Esophagus muscularis mucosa (tissue), 4 donors: ENCODE data around the gene PLPP1. TPM values are rescaled to one million over a fixed set of nuclear protein-coding genes. Genes with fewer than 3 reads are reported as not detected.

Experiments
- DNase-seq: peaks from one replicate; pipeline ENCODE4 v3.0.0-alpha.2; 2017; ENCODE audit errors: extremely low spot score
- H3K27ac ChIP-seq, 4 donors: fragments of 200-600 bp; sonication (generic); replicated peaks in 1 of 4; 1 replicate in 3 of 4; 2 replicates in 1 of 4; pipeline ENCODE4 v1.5.1; 2016 to 2019; ENCODE audit warnings: mild to moderate bottlenecking in 1 of 4
- H3K27me3 ChIP-seq, 4 donors: fragments of 200-600 bp; sonication (generic); one replicate each; pipeline versions ENCODE4 v1.5.1 to v1.6.0; 2016 to 2019
- H3K36me3 ChIP-seq, 4 donors: fragments of 200-600 bp; sonication (generic); one replicate each; pipeline ENCODE4 v1.5.1; 2016 to 2019
- H3K4me1 ChIP-seq, 4 donors: fragments of 200-600 bp; sonication (generic); one replicate each; pipeline ENCODE4 v1.5.1; 2016 to 2019
- H3K4me3 ChIP-seq, 4 donors: fragments of 200-600 bp; sonication (generic); 1 replicate in 2 of 4; 2 replicates in 2 of 4; pipeline ENCODE4 v1.5.1; 2016 to 2019; ENCODE audit warnings: mild to moderate bottlenecking in 4 of 4, moderate library complexity in 1 of 4
- H3K9me3 ChIP-seq, 4 donors: fragments of 200-600 bp; sonication (generic); 1 replicate in 3 of 4; 2 replicates in 1 of 4; pipeline ENCODE4 v1.5.1; 2016 to 2019
- CTCF ChIP-seq, 3 experiments: fragments of 200-600 bp in 2 of 3; fragments of 450-650 bp in 1 of 3; sonication (generic) in 2 of 3; IDR thresholded peaks; one replicate each; pipeline ENCODE4 v1.5.1; 2017 to 2019; ENCODE audit warnings: antibody characterized with exemption in 3 of 3, mild to moderate bottlenecking in 2 of 3, moderate library complexity in 1 of 3
- EP300 ChIP-seq: sonication (generic); formaldehyde crosslinking; IDR thresholded peaks from one replicate; pipeline ENCODE4 v1.6.1; 2017; ENCODE audit warnings: antibody characterized with exemption
- POLR2A ChIP-seq: fragments of 450-650 bp; IDR thresholded peaks from one replicate; pipeline ENCODE4 v1.6.1; 2017; ENCODE audit warnings: antibody characterized with exemption, moderate library complexity, mild to moderate bottlenecking, low read depth
- POLR2AphosphoS5 ChIP-seq, 2 donors: sonication (generic); formaldehyde crosslinking; IDR thresholded peaks; one replicate each; pipeline ENCODE4 v1.6.1; 2017; ENCODE audit warnings: antibody characterized with exemption in 2 of 2
- WGBS: methylation state at CpG from one replicate; pipeline ENCODE4 v1.1.5; 2018; 5-methylcytosine and 5-hydroxymethylcytosine counted together
- intact Hi-C: fragments of 100-400 bp; cut with DNase I; formaldehyde crosslinking; loops from one replicate; pipeline ENCODE4 v1.15.1; 2023
- total RNA-seq, 4 donors: library from RNA; depleted of rRNA; stranded (reverse); fragments of >200 nt; gene quantifications; one replicate each; pipeline versions ENCODE4 v1.1.0 to v1.2.1, GENCODE V29; 2016

PLPP1 gene
- total RNA-seq, 4 donors from 2014 or later = 186 to 306 (median 241) TPM

- TF ChIP-seq CTCF (IDR thresholded peaks at IDR 0.05) (peak in 1 of 3 experiments; percentile 12), POLR2AphosphoS5 (IDR thresholded peaks at IDR 0.05) (no peak), EP300 (peak; percentile 1), POLR2A (peak; percentile 1)
- intact Hi-C loops = loop anchor here (2.0 kb wide), 1 partner anchor 65 kb away; no protein-coding TSS in a partner anchor
- 12% methylated on average over 17 of the region's 19 CpGs for WGBS
- Histone ChIP-seq H3K4me3 (peak overlapping the region; percentile 83 to 95 (median 93)), H3K27me3 (no peaks in the 10 kb centered on the region), H3K27ac (peak overlapping the region; percentile 96 to 98 (median 97)), H3K36me3 (peaks cover 0 to 7% (median 4%) of the 10 kb centered on the region in 4 donors), H3K4me1 (peaks cover 21 to 44% (median 41%) of the 10 kb centered on the region in 4 donors), H3K9me3 (no peaks in the 10 kb centered on the region)
- DNase-seq = no peak
Measured at GRCh38 chr5:55535199-55535905, 588 bp upstream of the PLPP1 start.

- Histone ChIP-seq H3K27ac (peak overlapping the region; percentile 96 to 98 (median 97)), H3K27me3 (no peaks in the 10 kb centered on the region), H3K9me3 (no peaks in the 10 kb centered on the region), H3K4me3 (peak overlapping the region; percentile 83 to 95 (median 93)), H3K36me3 (peaks cover 0 to 7% (median 6%) of the 10 kb centered on the region in 4 donors), H3K4me1 (peaks cover 24 to 49% (median 48%) of the 10 kb centered on the region in 4 donors)
- no peak for TF ChIP-seq POLR2A
- no peak for TF ChIP-seq CTCF (IDR thresholded peaks at IDR 0.05)
- no peak for TF ChIP-seq POLR2AphosphoS5 (IDR thresholded peaks at IDR 0.05)
- TF ChIP-seq EP300 = no peak
- intact Hi-C loops = loop anchor here (2.0 to 5.0 kb wide), 4 partner anchors 67 to 159 kb away; no protein-coding TSS in a partner anchor
- peak; percentile 91 for DNase-seq
- 8% methylated on average over 7 of the region's 25 CpGs for WGBS
Measured at GRCh38 chr5:55533521-55534435, 986 bp downstream of the PLPP1 start.

GRCh38 chr5:55530669-55531068 is 4.1 kb downstream of the PLPP1 start:
- no peak for TF ChIP-seq POLR2A
- no peak for TF ChIP-seq POLR2AphosphoS5 (IDR thresholded peaks at IDR 0.05)
- TF ChIP-seq CTCF (IDR thresholded peaks at IDR 0.05) = no peak
- no peak for TF ChIP-seq EP300
- peaks cover 32 to 67% (median 62%) of the 10 kb centered on the region in 4 donors for H3K4me1 ChIP-seq
- 93% methylated on average over 27 of the region's 27 CpGs for WGBS
- H3K9me3 ChIP-seq = no peaks in the 10 kb centered on the region
- no peak overlapping the region for H3K27ac ChIP-seq
- no peaks in the 10 kb centered on the region for H3K27me3 ChIP-seq
- DNase-seq = peak; percentile 72
- H3K4me3 ChIP-seq = no peak overlapping the region
- intact Hi-C loops = loop anchor here (5.0 kb wide), 3 partner anchors 93 to 162 kb away; no protein-coding TSS in a partner anchor
- H3K36me3 ChIP-seq = peaks cover 0 to 7% (median 6%) of the 10 kb centered on the region in 4 donors

GRCh38 chr5:55524816-55525215 is 9.9 kb downstream of the PLPP1 start:
- Histone ChIP-seq H3K27me3 (no peaks in the 10 kb centered on the region), H3K36me3 (no peaks in the 10 kb centered on the region), H3K4me3 (no peak overlapping the region), H3K4me1 (peaks cover 12 to 68% (median 55%) of the 10 kb centered on the region in 4 donors), H3K27ac (no peak overlapping the region), H3K9me3 (no peaks in the 10 kb centered on the region)
- no peak for DNase-seq
- intact Hi-C loops = no loop called here
- 76% methylated on average over 1 of the region's 1 CpG for WGBS
- TF ChIP-seq POLR2A (no peak), EP300 (no peak), CTCF (IDR thresholded peaks at IDR 0.05) (no peak), POLR2AphosphoS5 (IDR thresholded peaks at IDR 0.05) (no peak)
